ENCODE measurements around the gene DDX31.
"Not testable (repeated sequence)": the region's sequence is repeated elsewhere in the genome, so short reads cannot be mapped to it uniquely, and the experiment has no call there.

Gene DDX31
- 24.3 to 68.8 (median 38.3) reads per million in 9 experiments for total RNA-seq

DNA sequence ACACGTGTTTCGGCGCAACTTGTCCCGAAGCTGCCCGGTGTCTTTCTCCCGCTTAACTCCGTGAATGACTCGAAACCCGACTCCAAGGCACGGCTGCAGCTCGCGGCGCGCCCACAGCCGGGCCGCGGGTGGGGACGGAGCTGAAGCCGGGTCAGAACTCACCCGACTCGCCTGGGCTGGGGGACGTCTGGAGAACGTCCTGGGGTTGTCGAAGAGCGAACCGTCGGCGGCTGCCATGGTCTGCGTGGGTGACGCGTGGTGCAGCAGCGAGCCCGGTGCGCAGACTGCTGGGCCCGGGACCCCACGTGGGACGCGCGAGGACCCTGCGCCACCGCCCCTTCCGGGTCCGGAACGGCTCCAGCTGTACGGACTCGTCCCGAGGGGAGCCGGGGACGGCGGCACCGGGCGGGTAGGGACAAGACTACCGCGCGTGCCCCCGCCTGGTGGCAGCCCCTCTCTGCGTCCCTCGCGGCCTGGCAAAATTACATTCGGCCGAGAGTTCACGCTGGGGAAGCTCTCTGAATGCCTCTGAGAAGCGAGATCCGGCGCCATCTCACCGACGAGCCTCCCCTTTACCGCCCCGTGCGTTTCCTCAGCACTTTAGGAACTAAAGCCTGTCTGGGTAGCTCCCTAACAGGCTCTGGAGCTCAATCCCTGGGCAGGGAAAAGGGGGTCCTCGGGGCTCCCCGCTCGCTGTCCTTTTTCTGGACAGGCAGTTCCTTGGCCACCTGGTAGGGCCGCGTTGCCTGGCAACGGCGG is at the start of gene DDX31:
DDX31 (minus strand) TSS at position 286 of the 759 bp plus-strand sequence; CDS start at position 237, 49 bp downstream.
- H3K9me3 Mint-ChIP-seq: no peaks in the 10 kb centered on the region
- peak within 1 kb of the TSS; percentile 96 to 98 for H3K27ac Mint-ChIP-seq
- peak within 1 kb of the TSS; percentile 92 to 95 for H3K4me3 Mint-ChIP-seq
- peaks cover 39 to 56% of the 10 kb centered on the region in 2 donors for H3K4me1 Mint-ChIP-seq (ENCODE audit: low read depth in 2 of 2)
- H3K27me3 Mint-ChIP-seq: no peaks in the 10 kb centered on the region
- H3K36me3 Mint-ChIP-seq (ENCODE audit: insufficient read depth): peaks cover 21% of the 10 kb centered on the region
- ATAC-seq (replicated peaks): peak; percentile 81
- DNase-seq: peak; percentile 87 to 93 (median 87)

DNA sequence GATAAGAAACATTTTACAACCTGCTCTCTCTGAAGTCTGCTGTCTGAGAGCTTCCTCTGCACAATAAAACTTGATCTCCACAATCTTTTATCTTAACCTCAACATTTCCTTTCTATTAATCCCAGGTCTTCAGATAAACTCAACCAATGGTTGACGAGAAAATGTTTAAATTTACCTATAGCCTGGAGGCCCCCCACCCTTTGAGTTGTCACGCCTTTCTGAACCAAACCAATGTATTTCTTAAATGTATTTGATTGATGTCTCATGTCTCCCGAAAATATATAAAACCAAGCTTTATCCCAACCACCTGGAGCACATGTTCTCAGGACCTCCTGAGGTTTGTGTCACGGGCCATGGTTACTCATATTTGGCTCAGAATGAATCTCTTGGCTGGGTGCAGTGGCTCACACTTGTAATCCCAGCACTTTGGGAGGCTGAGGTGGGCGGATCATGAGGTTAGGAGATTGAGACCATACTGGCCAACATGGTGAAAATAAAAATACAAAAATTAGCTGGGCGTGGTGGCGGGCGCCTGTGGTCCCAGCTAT is 48.7 kb upstream of the DDX31 start:
- not testable (repeated sequence) for H3K36me3 Mint-ChIP-seq (ENCODE audit: insufficient read depth); H3K4me1 Mint-ChIP-seq (ENCODE audit: low read depth in 2 of 2); H3K9me3 Mint-ChIP-seq; ATAC-seq (replicated peaks); H3K4me3 Mint-ChIP-seq; DNase-seq
- peak overlapping the region in 1 of 2 donors; percentile 59 for H3K27ac Mint-ChIP-seq
- H3K27me3 Mint-ChIP-seq: peaks cover 28 to 57% of the 10 kb centered on the region in 2 donors

DNA sequence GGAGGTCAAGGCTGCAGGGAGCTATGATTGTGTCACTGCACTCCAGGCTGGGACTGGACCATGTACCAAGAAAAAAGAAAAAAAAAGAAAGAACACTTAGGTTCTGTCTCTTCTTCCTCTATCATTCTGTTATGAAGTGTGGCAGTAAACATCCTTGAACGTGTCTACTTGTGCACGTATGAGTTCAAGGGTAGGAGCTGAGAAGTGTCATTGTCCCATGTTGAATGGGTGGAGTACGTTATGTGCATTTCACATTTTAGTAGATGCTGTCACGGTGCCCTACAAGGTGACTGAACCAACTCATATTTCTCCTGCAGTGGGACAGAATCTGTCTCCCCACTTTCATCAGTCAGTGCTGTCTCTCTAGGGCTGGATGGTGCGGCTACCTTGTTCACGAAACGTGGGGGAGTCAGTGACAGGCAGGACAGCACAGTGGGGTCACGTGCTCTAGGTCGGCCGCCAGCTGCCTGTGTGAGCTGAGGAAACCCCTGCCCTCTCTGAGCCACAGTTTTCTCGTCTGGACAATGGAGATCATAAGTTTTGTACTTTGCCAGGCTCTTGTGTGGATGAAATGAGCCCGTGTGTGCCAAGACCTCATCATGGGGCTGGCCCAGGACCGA is 47.7 kb upstream of the DDX31 start:
- no peaks in the 10 kb centered on the region for H3K4me1 Mint-ChIP-seq (ENCODE audit: low read depth in 2 of 2)
- H3K27me3 Mint-ChIP-seq: peaks cover 23 to 57% of the 10 kb centered on the region in 2 donors
- H3K4me3 Mint-ChIP-seq: no peak overlapping the region
- ATAC-seq (replicated peaks): no peak
- no peaks in the 10 kb centered on the region for H3K36me3 Mint-ChIP-seq (ENCODE audit: insufficient read depth)
- H3K27ac Mint-ChIP-seq: no peak overlapping the region
- no peak for DNase-seq
- no peaks in the 10 kb centered on the region for H3K9me3 Mint-ChIP-seq

GRCh38 chr9:132716007-132716406 is 46.2 kb upstream of the DDX31 start:
- Mint-ChIP-seq H3K36me3 (ENCODE audit: insufficient read depth) (no peaks in the 10 kb centered on the region), H3K4me3 (no peak overlapping the region), H3K27me3 (peaks cover 28 to 58% of the 10 kb centered on the region in 2 donors), H3K27ac (no peak overlapping the region), H3K4me1 (ENCODE audit: low read depth in 2 of 2) (no peaks in the 10 kb centered on the region), H3K9me3 (no peaks in the 10 kb centered on the region)
- DNase-seq (no peak), ATAC-seq (replicated peaks) (no peak)

DNA sequence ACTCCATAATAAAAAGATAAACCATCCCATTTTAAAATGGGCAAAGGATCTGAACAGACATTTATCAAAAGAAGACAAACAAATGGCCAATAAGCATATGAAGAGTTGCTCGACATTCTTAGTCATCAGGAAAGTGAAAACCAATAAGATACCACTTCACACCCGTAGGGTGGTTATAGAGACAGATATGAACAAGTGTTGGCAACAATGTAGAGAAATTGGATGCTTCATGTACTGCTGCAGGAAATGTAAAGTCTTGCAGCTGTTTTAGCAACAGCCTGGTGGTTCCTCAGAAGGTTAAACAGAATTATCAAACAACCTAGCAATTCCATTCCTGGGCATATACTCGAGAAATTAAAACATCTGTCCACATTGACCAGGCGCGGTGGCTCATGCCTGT is 43.0 kb upstream of the DDX31 start:
- Mint-ChIP-seq H3K4me1 (ENCODE audit: low read depth in 2 of 2) (no peaks in the 10 kb centered on the region), H3K4me3 (no peak overlapping the region), H3K27me3 (peaks cover 21 to 68% of the 10 kb centered on the region in 2 donors), H3K27ac (no peak overlapping the region), H3K36me3 (ENCODE audit: insufficient read depth) (no peaks in the 10 kb centered on the region), H3K9me3 (no peaks in the 10 kb centered on the region)
- ATAC-seq (replicated peaks) (no peak), DNase-seq (no peak)

GRCh38 chr9:132711846-132712245 is 42.1 kb upstream of the DDX31 start:
- Mint-ChIP-seq H3K27ac (no peak overlapping the region), H3K9me3 (no peaks in the 10 kb centered on the region), H3K27me3 (peaks cover 22 to 63% of the 10 kb centered on the region in 2 donors), H3K4me3 (no peak overlapping the region), H3K36me3 (ENCODE audit: insufficient read depth) (no peaks in the 10 kb centered on the region), H3K4me1 (ENCODE audit: low read depth in 2 of 2) (no peaks in the 10 kb centered on the region)
- DNase-seq: no peak
- ATAC-seq (replicated peaks): no peak

GRCh38 chr9:132711152-132711551 is 41.4 kb upstream of the DDX31 start:
- H3K27me3 Mint-ChIP-seq: peaks cover 29 to 63% of the 10 kb centered on the region in 2 donors
- not testable (repeated sequence) for H3K9me3 Mint-ChIP-seq, H3K27ac Mint-ChIP-seq

DNA sequence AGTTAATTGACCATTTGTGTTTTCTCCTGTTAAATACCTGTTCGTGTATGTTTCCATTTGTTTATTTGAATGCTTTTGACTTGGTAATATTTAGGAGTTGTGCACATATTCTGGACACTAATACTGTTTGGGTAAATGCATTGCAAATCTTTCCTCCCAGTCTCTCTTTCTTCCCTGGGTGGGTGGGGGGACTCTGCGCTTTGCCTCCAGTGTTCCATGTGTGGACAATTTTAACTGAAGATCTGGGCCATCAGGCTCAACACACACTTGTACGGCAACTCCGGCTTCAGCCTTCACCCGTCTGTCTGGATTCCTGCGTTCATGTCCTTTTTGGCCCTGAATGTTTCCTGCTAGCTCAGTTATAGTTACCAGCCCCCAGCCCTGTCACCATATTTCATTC is 40.5 kb upstream of the DDX31 start:
- DNase-seq (no peak), ATAC-seq (replicated peaks) (no peak)
- H3K4me1 Mint-ChIP-seq (ENCODE audit: low read depth in 2 of 2): no peaks in the 10 kb centered on the region
- no peaks in the 10 kb centered on the region for H3K9me3 Mint-ChIP-seq
- H3K27me3 Mint-ChIP-seq: peaks cover 30 to 64% of the 10 kb centered on the region in 2 donors
- H3K27ac Mint-ChIP-seq: no peak overlapping the region
- H3K4me3 Mint-ChIP-seq: no peak overlapping the region
- H3K36me3 Mint-ChIP-seq (ENCODE audit: insufficient read depth): no peaks in the 10 kb centered on the region

More at GRCh38 chr9:132711152-132711551, 41.4 kb upstream of the DDX31 start:
- H3K36me3 Mint-ChIP-seq (ENCODE audit: insufficient read depth); ATAC-seq (replicated peaks); DNase-seq; H3K4me3 Mint-ChIP-seq; H3K4me1 Mint-ChIP-seq (ENCODE audit: low read depth in 2 of 2): not testable (repeated sequence)

GRCh38 chr9:132708769-132709430 is 39.1 kb upstream of the DDX31 start:
- H3K27me3 Mint-ChIP-seq: peaks cover 30 to 71% of the 10 kb centered on the region in 2 donors
- no peak overlapping the region for H3K4me3 Mint-ChIP-seq
- no peak for ATAC-seq (replicated peaks)
- DNase-seq: no peak
- H3K36me3 Mint-ChIP-seq (ENCODE audit: insufficient read depth): no peaks in the 10 kb centered on the region
- H3K9me3 Mint-ChIP-seq: no peaks in the 10 kb centered on the region
- no peaks in the 10 kb centered on the region for H3K4me1 Mint-ChIP-seq (ENCODE audit: low read depth in 2 of 2)
- H3K27ac Mint-ChIP-seq: no peak overlapping the region

DNA sequence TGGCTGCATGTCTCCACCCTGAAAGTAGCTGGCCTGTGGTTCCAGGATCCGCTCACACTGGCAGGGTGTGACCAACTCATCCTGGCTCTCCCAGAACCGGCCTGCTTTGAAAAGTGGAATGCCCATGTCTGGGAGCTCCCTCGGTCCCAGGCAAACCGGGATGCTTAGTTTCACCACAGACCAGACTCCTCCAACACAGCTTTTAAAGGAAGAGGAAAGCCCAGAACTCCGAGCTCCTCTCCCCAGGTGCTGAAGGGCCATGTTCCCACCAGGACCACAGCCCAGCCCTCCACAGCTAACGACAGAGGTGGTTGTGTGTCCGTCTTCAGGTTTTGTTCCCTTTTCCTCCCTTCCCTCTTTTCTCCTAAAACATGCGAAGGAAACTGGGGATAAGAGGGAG is 38.5 kb upstream of the DDX31 start:
- Mint-ChIP-seq H3K36me3 (ENCODE audit: insufficient read depth) (no peaks in the 10 kb centered on the region), H3K4me1 (ENCODE audit: low read depth in 2 of 2) (no peaks in the 10 kb centered on the region), H3K27me3 (peaks cover 27 to 71% of the 10 kb centered on the region in 2 donors), H3K4me3 (no peak overlapping the region), H3K27ac (no peak overlapping the region), H3K9me3 (no peaks in the 10 kb centered on the region)
- DNase-seq: no peak
- ATAC-seq (replicated peaks): no peak

- Mint-ChIP-seq H3K27me3 (peaks cover 10 to 47% of the 10 kb centered on the region in 2 donors), H3K4me3 (no peak overlapping the region), H3K9me3 (peaks cover 0 to 2% of the 10 kb centered on the region in 2 donors), H3K4me1 (ENCODE audit: low read depth in 2 of 2) (no peaks in the 10 kb centered on the region), H3K27ac (no peak overlapping the region), H3K36me3 (ENCODE audit: insufficient read depth) (no peaks in the 10 kb centered on the region)
- DNase-seq (no peak), ATAC-seq (replicated peaks) (no peak)
These were observed 33.6 kb upstream of the DDX31 start for GRCh38 chr9:132703336-132703735.

DNA sequence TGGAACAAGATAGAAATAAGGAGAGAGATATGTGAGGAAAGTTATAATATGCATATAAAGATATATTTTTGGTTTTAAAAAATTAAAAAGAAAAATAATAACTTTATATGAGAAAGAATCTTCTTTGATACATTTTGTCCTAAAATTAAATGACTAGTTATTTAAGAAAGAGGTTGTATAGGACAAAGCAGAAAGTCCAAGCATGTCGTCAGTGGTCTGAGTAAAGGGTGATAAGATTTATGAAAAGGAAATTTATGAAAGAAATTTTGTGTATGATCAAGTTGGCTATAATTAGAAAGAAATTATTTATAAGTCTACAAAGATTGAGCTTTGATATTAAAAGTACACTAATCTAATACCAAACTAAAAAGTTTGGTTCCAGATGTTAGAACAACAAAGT is 32.5 kb upstream of the DDX31 start:
- no peak overlapping the region for H3K4me3 Mint-ChIP-seq
- no peaks in the 10 kb centered on the region for H3K36me3 Mint-ChIP-seq (ENCODE audit: insufficient read depth)
- H3K4me1 Mint-ChIP-seq (ENCODE audit: low read depth in 2 of 2): no peaks in the 10 kb centered on the region
- peaks cover 5 to 11% of the 10 kb centered on the region in 2 donors for H3K9me3 Mint-ChIP-seq
- ATAC-seq (replicated peaks) (no peak), DNase-seq (no peak)
- H3K27ac Mint-ChIP-seq: no peak overlapping the region
- peaks cover 10 to 45% of the 10 kb centered on the region in 2 donors for H3K27me3 Mint-ChIP-seq

- Mint-ChIP-seq H3K27ac (no peak overlapping the region), H3K4me3 (no peak overlapping the region), H3K9me3 (peaks cover 5 to 17% of the 10 kb centered on the region in 2 donors)
These were observed 30.2 kb upstream of the DDX31 start for GRCh38 chr9:132699956-132700355.

More at GRCh38 chr9:132699956-132700355, 30.2 kb upstream of the DDX31 start:
- H3K36me3 Mint-ChIP-seq (ENCODE audit: insufficient read depth): no peaks in the 10 kb centered on the region
- H3K4me1 Mint-ChIP-seq (ENCODE audit: low read depth in 2 of 2): no peaks in the 10 kb centered on the region
- H3K27me3 Mint-ChIP-seq: peaks cover 0 to 25% of the 10 kb centered on the region in 2 donors
- no peak for ATAC-seq (replicated peaks)
- DNase-seq: no peak
